Neutrophil (primary cell): Measurements from ENCODE around the gene ASXL1.

Experiments used
- H3K27ac ChIP-seq: fragments of 200-600 bp; sonication (generic); 2 replicates; pipeline ENCODE4 v1.5.1; 2016; ENCODE audit warnings: mild to moderate bottlenecking, moderate library complexity
- H3K27me3 ChIP-seq: fragments of 200-600 bp; sonication (generic); 2 replicates; pipeline ENCODE4 v1.6.0; 2016; ENCODE audit warnings: mild to moderate bottlenecking
- H3K36me3 ChIP-seq: fragments of 200-600 bp; sonication (generic); 2 replicates; pipeline ENCODE4 v1.5.1; 2017
- H3K4me1 ChIP-seq, 2 experiments: fragments of 200-600 bp in 1 of 2; sonication (generic) in 1 of 2; 1 replicate in 1 of 2; 2 replicates in 1 of 2; pipeline versions ENCODE4 v1.5.1 to v1.6.1; 2013 to 2016; ENCODE audit warnings: low read depth in 1 of 2, low read length in 1 of 2, mild to moderate bottlenecking in 1 of 2, moderate library complexity in 1 of 2; ENCODE audit not compliant: control insufficient read depth in 1 of 2, insufficient read depth in 1 of 2
- H3K4me3 ChIP-seq, 2 experiments: fragments of 200-600 bp in 1 of 2; sonication (generic) in 1 of 2; 1 replicate in 1 of 2; 2 replicates in 1 of 2; pipeline ENCODE4 v1.5.1; 2013 to 2016; ENCODE audit warnings: low read depth in 1 of 2, low read length in 1 of 2, mild to moderate bottlenecking in 1 of 2, moderate library complexity in 1 of 2
- H3K9me3 ChIP-seq: fragments of 200-600 bp; sonication (generic); 2 replicates; pipeline ENCODE4 v1.5.1; 2016
- CTCF ChIP-seq: fragments of 200-600 bp; sonication (generic); IDR thresholded peaks from 2 replicates; pipeline ENCODE4 v1.5.1; 2016; ENCODE audit warnings: antibody characterized with exemption

ASXL1 gene

DNA sequence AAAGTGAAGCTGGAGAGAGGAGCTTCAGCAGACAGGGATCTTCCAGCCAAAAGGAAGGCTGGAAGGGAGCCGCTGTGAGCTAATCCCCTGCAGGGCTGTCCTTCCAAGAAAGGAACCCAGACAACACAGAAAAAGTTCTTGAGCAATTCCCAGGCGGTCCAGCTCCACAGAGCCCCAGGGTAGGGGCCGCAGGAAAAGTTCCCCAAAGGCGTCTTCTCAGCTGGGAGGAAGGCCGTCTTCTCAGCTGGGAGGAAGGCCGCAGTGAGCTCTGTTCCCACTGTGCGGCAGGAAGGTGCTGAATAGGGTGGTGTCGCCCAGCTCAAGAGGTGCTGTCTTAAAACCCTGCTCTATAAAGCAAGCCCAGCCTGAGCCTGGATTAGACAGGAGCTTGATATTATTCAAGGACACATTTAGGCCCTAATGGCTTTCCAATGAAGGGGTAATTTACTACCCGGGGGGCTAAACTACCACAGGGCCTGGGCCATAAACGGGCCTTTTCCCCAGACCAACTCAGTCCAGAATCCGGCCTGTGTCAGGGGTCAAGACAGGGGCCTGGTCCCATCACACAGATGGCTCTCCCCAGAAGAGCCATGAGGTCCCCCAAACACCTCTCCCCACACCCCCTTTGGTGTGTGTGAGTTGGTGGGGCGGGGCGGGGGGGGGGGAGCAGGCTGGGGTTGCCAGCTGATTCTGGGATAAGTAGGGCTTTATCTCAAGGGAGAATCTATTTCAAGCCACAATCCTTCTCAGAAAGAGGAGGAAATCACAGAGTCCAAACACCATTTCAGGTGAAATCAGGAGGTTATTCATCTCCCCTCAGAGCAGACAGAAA is 123.4 kb downstream of the ASXL1 start:
- Histone ChIP-seq H3K36me3 (no peaks in the 10 kb centered on the region), H3K4me1 (peaks cover 60 to 74% of the 10 kb centered on the region in 2 experiments), H3K27me3 (no peaks in the 10 kb centered on the region), H3K9me3 (no peaks in the 10 kb centered on the region), H3K4me3 (peak overlapping the region; percentile 88 to 90), H3K27ac (peak overlapping the region; percentile 92)
- no peak for TF ChIP-seq CTCF

DNA sequence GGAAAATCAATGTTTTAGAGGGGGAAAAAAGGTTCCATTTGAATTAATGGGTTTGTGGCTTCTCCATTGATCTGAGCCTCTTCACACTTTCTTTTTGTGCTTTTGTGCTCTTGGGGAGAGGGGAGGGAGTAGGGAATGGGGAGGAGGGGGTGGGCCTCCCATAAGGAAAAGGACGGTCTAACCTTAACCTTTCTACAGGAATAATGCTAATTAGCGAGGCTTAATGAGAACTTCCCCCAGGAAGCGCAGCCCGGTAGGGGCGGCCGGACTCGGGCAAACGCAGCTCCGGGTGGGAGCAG is 124.0 kb downstream of the ASXL1 start:
- Histone ChIP-seq H3K9me3 (no peaks in the 10 kb centered on the region), H3K4me1 (peaks cover 54 to 68% of the 10 kb centered on the region in 2 experiments), H3K27ac (peak overlapping the region; percentile 92), H3K36me3 (no peaks in the 10 kb centered on the region), H3K27me3 (no peaks in the 10 kb centered on the region), H3K4me3 (peak overlapping the region; percentile 88 to 90)
- TF ChIP-seq CTCF, result no peak

DNA sequence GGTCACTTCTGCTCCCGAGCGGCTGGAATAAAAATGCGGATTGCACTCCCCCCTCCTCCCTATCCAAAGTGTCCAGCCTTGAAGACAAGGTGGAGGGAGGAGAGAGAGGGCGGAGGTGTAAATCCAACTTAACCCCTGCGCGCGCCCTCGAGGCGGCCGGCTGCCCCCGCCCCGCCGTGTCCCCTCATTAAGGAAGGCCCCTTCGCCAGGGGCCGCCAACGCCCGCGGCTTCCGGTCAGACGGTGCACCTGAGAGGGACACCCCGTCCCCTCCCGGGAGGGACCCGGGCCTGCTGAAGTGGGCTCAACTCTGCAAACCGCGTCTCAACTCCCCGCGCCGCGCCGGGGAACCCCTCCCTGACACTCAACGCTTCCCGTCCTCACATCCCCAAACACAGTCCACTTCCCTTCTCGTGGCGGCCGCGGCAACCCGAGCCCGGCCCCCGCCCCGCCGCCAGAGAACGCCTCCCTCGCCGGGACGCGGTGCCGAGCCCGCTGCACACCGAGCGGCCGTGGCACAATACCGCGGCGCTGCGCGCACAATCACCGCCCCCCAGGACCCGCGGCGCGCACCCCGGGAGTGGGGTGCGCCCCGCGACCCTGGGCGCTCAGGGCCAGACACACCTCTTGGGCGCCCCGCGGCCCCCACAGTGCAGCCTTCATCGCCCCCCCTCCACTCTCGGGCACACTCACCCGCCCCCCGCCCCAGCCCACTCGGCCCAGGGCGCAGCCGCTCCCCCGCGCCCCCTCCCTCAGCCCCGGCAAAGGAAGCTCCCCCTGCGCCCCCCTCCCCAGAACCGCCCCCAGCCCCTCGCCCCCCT is 124.5 kb downstream of the ASXL1 start:
- Histone ChIP-seq H3K27me3 (no peaks in the 10 kb centered on the region), H3K4me3 (peak overlapping the region; percentile 88 to 90), H3K27ac (peak overlapping the region; percentile 92), H3K36me3 (no peaks in the 10 kb centered on the region), H3K9me3 (no peaks in the 10 kb centered on the region), H3K4me1 (peaks cover 49 to 63% of the 10 kb centered on the region in 2 experiments)
- TF ChIP-seq CTCF, result peak; percentile 42

- H3K4me3 ChIP-seq, result peak overlapping the region; percentile 88 to 90
- TF ChIP-seq CTCF, result no peak
- no peaks in the 10 kb centered on the region for H3K27me3 ChIP-seq
- no peaks in the 10 kb centered on the region for H3K36me3 ChIP-seq
- no peaks in the 10 kb centered on the region for H3K9me3 ChIP-seq
- H3K27ac ChIP-seq, result peak overlapping the region; percentile 92
- H3K4me1 ChIP-seq, result peaks cover 40 to 53% of the 10 kb centered on the region in 2 experiments
These were observed 125.5 kb downstream of the ASXL1 start for GRCh38 chr20:32483351-32484224.

GRCh38 chr20:32484225-32484957 is 126.3 kb downstream of the ASXL1 start:
- Histone ChIP-seq H3K27ac (peak overlapping the region; percentile 92), H3K9me3 (no peaks in the 10 kb centered on the region), H3K27me3 (no peaks in the 10 kb centered on the region), H3K36me3 (no peaks in the 10 kb centered on the region), H3K4me1 (peaks cover 37 to 47% of the 10 kb centered on the region in 2 experiments), H3K4me3 (peak overlapping the region; percentile 88 to 90)
- TF ChIP-seq CTCF, result no peak
